MV-4-11 (cell line): ENCODE results near the gene THUMPD3.

ENCODE experiments used
- DNase-seq: peaks from one replicate; lab custom pipeline; 2025; lab: John Stamatoyannopoulos, UW

The THUMPD3 gene

GRCh38 chr3:9361691-9362388 is 1.0 kb upstream of the THUMPD3 start:
- DNase-seq, result no peak

GRCh38 chr3:9369508-9369907 is 6.7 kb downstream of the THUMPD3 start:
- no peak for DNase-seq

GRCh38 chr3:9373465-9373864 is 10.6 kb downstream of the THUMPD3 start:
- peak; percentile 48 for DNase-seq

- no peak for DNase-seq
These were observed 15.1 kb downstream of the THUMPD3 start for GRCh38 chr3:9377981-9378380.

- no peak for DNase-seq
These were observed 16.5 kb downstream of the THUMPD3 start for GRCh38 chr3:9379327-9379726.

GRCh38 chr3:9380014-9380413 is 17.2 kb downstream of the THUMPD3 start:
- DNase-seq, result no peak

- DNase-seq, result peak; percentile 50
These were observed 21.4 kb downstream of the THUMPD3 start for GRCh38 chr3:9384141-9384828.

- DNase-seq, result no peak
These were observed 22.6 kb downstream of the THUMPD3 start for GRCh38 chr3:9385187-9386077.

GRCh38 chr3:9386078-9386459 is 23.2 kb downstream of the THUMPD3 start:
- no peak for DNase-seq

GRCh38 chr3:9386501-9387321 is 23.9 kb downstream of the THUMPD3 start:
- DNase-seq, result no peak

GRCh38 chr3:9387322-9387655 is 24.4 kb downstream of the THUMPD3 start:
- no peak for DNase-seq

- no peak for DNase-seq
These were observed 25.3 kb downstream of the THUMPD3 start for GRCh38 chr3:9388142-9388541.

GRCh38 chr3:9388562-9389272 is 25.9 kb downstream of the THUMPD3 start:
- DNase-seq, result no peak

- DNase-seq, result peak; percentile 44
These were observed 27.5 kb downstream of the THUMPD3 start for GRCh38 chr3:9390265-9390888.

- DNase-seq, result no peak
These were observed 29.2 kb downstream of the THUMPD3 start for GRCh38 chr3:9392041-9392440.

- no peak for DNase-seq
These were observed 32.9 kb downstream of the THUMPD3 start for GRCh38 chr3:9395570-9396300.

GRCh38 chr3:9396301-9396631 is 33.4 kb downstream of the THUMPD3 start:
- DNase-seq, result peak; percentile 91

- DNase-seq, result peak; percentile 98
These were observed 33.9 kb downstream of the THUMPD3 start for GRCh38 chr3:9396632-9397331.

- DNase-seq, result peak; percentile 92
These were observed 34.6 kb downstream of the THUMPD3 start, which contains the start of gene SETD5 for GRCh38 chr3:9397332-9397905. TSS of gene SETD5 (plus strand) at chr3:9397615. CDS start at chr3:9428939, 31,324 bp downstream.
